Muscle of leg (tissue), 16 donors: Measurements from ENCODE around the gene TMEM106B. TPM values are rescaled to one million over a fixed set of nuclear protein-coding genes. Genes with fewer than 3 reads are reported as not detected.
"Not testable (repeated sequence)": the region's sequence is repeated elsewhere in the genome, so short reads cannot be mapped to it uniquely, and the experiment has no call there.

Experiments
- DNase-seq: peaks from one replicate; pipeline ENCODE4 v3.0.0; 2013
- H3K27ac ChIP-seq: one replicate; pipeline ENCODE4 v1.5.1; 2013; ENCODE audit warnings: mild to moderate bottlenecking, low read length, control low read depth
- H3K27me3 ChIP-seq: one replicate; pipeline ENCODE4 v1.6.1; 2013; ENCODE audit warnings: low read length; ENCODE audit not compliant: control insufficient read depth, insufficient read depth
- H3K36me3 ChIP-seq: one replicate; pipeline ENCODE4 v1.6.1; 2013; ENCODE audit warnings: low read length; ENCODE audit not compliant: control insufficient read depth, insufficient read depth
- H3K4me1 ChIP-seq: one replicate; pipeline ENCODE4 v1.6.1; 2013; ENCODE audit warnings: low read length; ENCODE audit not compliant: control insufficient read depth, insufficient read depth
- H3K4me3 ChIP-seq: one replicate; pipeline ENCODE4 v1.5.1; 2013; ENCODE audit warnings: low read length, control low read depth
- H3K9me3 ChIP-seq: replicated peaks from 2 replicates; pipeline ENCODE4 v1.6.1; 2013; ENCODE audit warnings: low read depth, low read length; ENCODE audit not compliant: control insufficient read depth
- WGBS: methylation state at CpG from one replicate; pipeline ENCODE4 v1.1.5; 2013; ENCODE audit warnings: missing lambda C conversion rate; ENCODE audit not compliant: insufficient coverage; 5-methylcytosine and 5-hydroxymethylcytosine counted together
- long read RNA-seq, 11 donors: transcript quantifications; one replicate each; lab custom pipeline, GENCODE V29; 2026
- polyA plus RNA-seq, 8 donors: library from polyadenylated mRNA; unstranded; fragments of 120-200 nt; gene quantifications; one replicate each; pipeline versions ENCODE4 v1.2.1 to v1.2.3, GENCODE V29; 2013; ENCODE audit warnings: inconsistent platforms in 1 of 8, low replicate concordance in 1 of 8; ENCODE audit not compliant: insufficient read length in 8 of 8, insufficient read depth in 1 of 8
- total RNA-seq: library from RNA; stranded (reverse); fragments of 120-200 nt; gene quantifications from one replicate; pipeline ENCODE4 v1.2.4, GENCODE V29; 2013

TMEM106B gene
- total RNA-seq, result 39.1 TPM
- polyA plus RNA-seq, result 10 to 100 TPM; 21.0 to 39.9 (median 32.1) TPM
- long read RNA-seq, donor 1, transcript TMEM106B-202 (8 exons, 2,126 nt), result major isoform, 5 of 5 reads
- long read RNA-seq, donor 1, partial matches to known transcripts, result 0 of 5 reads
- long read RNA-seq, donor 1, other reads (novel, unspliced or antisense), result 0 of 5 reads
- long read RNA-seq, donor 2, partial matches to known transcripts, result 0 of 2 reads
- long read RNA-seq, donor 2, other reads (novel, unspliced or antisense), result 0 of 2 reads
- long read RNA-seq, donor 3, full-length matches to known transcripts, result 13 of 13 reads
- long read RNA-seq, donor 3, partial matches to known transcripts, result 0 of 13 reads
- long read RNA-seq, donor 3, other reads (novel, unspliced or antisense), result 0 of 13 reads
- long read RNA-seq, donor 4, full-length matches to known transcripts, result 10 of 10 reads
- long read RNA-seq, donor 4, partial matches to known transcripts, result 0 of 10 reads
- long read RNA-seq, donor 4, other reads (novel, unspliced or antisense), result 0 of 10 reads
- long read RNA-seq, donor 5, full-length matches to known transcripts, result 15 of 15 reads
- long read RNA-seq, donor 5, partial matches to known transcripts, result 0 of 15 reads
- long read RNA-seq, donor 5, other reads (novel, unspliced or antisense), result 0 of 15 reads
- long read RNA-seq, donor 6, transcript TMEM106B-202 (8 exons, 2,126 nt), result major isoform, 8 of 8 reads
- long read RNA-seq, donor 6, partial matches to known transcripts, result 0 of 8 reads
- long read RNA-seq, donor 6, other reads (novel, unspliced or antisense), result 0 of 8 reads
- long read RNA-seq, donor 7, transcript TMEM106B-202 (8 exons, 2,126 nt), result major isoform, 13 of 13 reads
- long read RNA-seq, donor 7, partial matches to known transcripts, result 0 of 13 reads
- long read RNA-seq, donor 7, other reads (novel, unspliced or antisense), result 0 of 13 reads
- long read RNA-seq, donor 8, transcript TMEM106B-202 (8 exons, 2,126 nt), result major isoform, 8 of 8 reads
- long read RNA-seq, donor 8, partial matches to known transcripts, result 0 of 8 reads
- long read RNA-seq, donor 8, other reads (novel, unspliced or antisense), result 0 of 8 reads
- long read RNA-seq, donor 9, partial matches to known transcripts, result 0 of 2 reads
- long read RNA-seq, donor 9, other reads (novel, unspliced or antisense), result 0 of 2 reads
- long read RNA-seq, donor 10, transcript TMEM106B-202 (8 exons, 2,126 nt), result major isoform, 27 of 28 reads
- long read RNA-seq, donor 10, partial matches to known transcripts, result 0 of 28 reads
- long read RNA-seq, donor 10, other reads (novel, unspliced or antisense), result 0 of 28 reads
- long read RNA-seq, donor 11, transcript TMEM106B-202 (8 exons, 2,126 nt), result major isoform, 10 of 10 reads
- long read RNA-seq, donor 11, partial matches to known transcripts, result 0 of 10 reads
- long read RNA-seq, donor 11, other reads (novel, unspliced or antisense), result 0 of 10 reads

DNA sequence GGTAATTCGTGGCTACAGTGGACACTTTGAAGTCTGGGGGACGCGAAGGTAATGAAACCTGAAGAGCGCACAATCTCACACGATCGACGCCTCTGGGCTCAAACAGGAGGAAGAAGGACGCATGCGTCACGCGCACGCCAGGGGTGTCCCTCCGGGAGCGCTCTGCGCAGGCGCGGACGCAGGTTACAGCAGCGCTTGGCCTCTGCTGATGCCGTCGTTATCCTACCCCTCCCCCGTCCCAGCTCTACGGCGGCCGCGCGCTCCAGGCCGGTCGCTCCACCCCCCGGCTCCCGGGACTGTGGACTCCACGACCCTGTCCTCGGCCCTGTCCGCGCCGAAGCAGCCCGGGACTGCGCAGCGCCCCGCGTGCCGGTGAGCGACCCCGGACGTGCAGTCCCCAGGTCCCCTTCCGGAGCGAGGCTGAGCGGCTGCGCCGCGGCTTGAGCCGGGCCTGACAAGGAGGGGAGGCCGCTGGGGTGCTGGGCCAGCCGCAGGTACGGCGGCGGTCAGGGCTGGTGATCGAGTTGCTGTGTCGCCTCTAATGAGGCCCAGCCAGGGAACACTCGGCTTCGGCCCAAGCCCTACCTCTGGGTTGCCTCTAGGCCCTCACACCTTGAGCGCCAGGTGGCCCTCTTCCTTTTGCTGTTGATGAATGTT lies at the start of gene TMEM106B:
Gene TMEM106B (plus strand): TSS at position 241 of the 657 bp plus-strand sequence. CDS start 3,517 bp downstream, outside the sequence.
- DNase-seq, result peak; percentile 98
- Histone ChIP-seq H3K36me3 (no peaks in the 10 kb centered on the region), H3K27me3 (peaks cover 6% of the 10 kb centered on the region), H3K9me3 (no peaks in the 10 kb centered on the region), H3K27ac (peak within 1 kb of the TSS; percentile 96), H3K4me3 (peak within 1 kb of the TSS; percentile 94), H3K4me1 (peaks cover 4% of the 10 kb centered on the region)
- WGBS, result under 1% methylated on average over 61 of the region's 62 CpGs

DNA sequence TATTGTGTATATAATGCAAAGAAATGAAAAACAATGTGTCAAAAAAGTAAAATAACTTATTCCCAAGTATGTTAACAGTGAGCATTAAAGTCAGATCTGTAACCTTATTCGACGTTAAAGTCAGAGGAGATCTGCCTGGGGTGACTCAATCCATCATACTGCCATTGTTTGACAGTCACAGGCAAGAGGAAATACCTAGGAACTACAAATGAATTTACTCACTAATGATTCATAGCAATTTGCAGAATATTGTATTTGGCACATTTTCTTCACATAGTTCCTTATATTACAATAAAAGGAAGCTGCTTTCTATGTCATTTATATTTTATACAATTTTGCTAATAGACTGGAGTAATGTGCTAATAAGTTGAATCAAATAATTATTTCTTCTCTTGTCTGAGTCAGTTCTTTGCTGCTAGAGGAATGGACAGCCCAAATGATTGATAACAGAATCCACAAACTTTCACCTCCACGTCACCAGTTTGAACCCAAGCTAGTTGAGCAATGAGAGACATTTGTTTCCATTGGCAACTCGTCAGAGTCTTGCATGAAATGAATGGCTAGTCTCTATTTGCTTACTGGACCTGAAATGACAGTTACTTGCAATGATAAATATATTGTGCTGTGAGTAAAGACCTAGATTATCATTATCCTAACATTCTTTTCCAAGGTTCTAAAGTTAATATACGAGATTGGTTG lies 48.5 kb upstream of the TMEM106B start:
- Histone ChIP-seq H3K4me3 (no peak overlapping the region), H3K27ac (no peak overlapping the region), H3K27me3 (no peaks in the 10 kb centered on the region), H3K9me3 (peaks cover 2% of the 10 kb centered on the region), H3K36me3 (no peaks in the 10 kb centered on the region), H3K4me1 (no peaks in the 10 kb centered on the region)
- WGBS, result no CpG with 5 or more reads among the region's 5 CpGs
- DNase-seq, result no peak

DNA sequence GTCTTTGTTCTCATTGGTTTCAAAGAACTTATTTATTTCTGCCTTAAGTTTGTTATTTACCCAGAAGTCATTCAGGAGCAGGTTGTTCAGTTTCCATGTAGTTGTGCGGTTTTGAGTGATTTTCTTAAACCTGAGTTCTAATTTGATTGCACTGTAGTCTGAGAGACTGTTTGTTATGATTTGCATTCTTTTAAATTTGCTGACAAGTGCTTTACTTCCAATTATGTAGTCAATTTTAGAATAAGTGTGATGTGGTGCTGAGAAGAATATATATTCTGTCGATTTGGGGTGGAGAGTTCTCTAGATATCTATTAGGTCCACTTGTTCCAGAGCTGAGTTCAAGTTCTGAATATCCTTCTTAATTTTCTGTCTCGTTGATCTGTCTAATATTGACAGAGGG lies 43.0 kb upstream of the TMEM106B start:
- H3K9me3 ChIP-seq, H3K4me1 ChIP-seq, H3K4me3 ChIP-seq, H3K36me3 ChIP-seq, DNase-seq, H3K27me3 ChIP-seq, H3K27ac ChIP-seq: not testable (repeated sequence)
- no CpG with 5 or more reads among the region's 3 CpGs for WGBS

DNA sequence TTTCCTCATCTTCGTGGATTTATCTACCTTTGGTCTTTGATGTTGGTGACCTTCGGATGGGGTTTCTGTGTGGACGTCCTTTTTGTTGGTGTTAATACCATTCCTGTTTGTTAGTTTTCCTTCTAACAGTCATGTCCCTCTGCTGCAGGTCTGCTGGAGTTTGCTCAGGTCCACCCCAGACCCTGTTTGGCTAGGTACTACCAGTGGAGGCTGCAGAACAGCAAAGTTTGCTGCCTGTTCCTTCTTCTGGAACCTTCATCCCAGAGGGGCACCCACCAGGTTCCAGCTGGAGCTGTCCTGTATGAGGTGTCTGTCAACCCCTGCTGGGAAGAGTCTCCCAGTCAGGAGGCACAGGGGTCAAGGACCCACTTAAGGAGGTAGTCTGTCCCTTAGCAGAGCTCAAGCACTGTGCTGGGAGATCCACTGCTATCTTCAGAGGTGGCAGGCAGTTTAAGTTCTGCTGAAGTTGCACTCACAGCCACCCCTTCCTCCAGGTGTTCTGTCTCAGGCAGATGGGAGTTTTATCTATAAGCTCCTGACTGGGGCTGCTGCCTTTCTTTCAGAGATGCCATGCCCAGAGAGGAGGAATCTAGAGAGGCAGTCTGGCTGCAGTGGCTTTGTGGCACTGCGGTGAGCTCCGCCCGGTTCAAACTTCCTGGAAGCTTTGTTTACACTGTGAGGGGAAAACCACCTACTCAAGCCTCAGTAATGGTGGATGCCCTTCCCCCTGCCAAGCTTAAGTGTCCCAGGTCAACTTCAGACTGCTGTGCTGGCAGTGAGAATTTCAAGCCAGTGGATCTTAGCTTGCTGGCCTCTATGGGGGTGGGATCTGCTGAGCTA lies 40.9 kb upstream of the TMEM106B start:
- not testable (repeated sequence) for H3K27ac ChIP-seq, H3K4me1 ChIP-seq, H3K27me3 ChIP-seq, H3K9me3 ChIP-seq, H3K4me3 ChIP-seq, H3K36me3 ChIP-seq, DNase-seq
- WGBS, result no CpG with 5 or more reads among the region's 6 CpGs

DNA sequence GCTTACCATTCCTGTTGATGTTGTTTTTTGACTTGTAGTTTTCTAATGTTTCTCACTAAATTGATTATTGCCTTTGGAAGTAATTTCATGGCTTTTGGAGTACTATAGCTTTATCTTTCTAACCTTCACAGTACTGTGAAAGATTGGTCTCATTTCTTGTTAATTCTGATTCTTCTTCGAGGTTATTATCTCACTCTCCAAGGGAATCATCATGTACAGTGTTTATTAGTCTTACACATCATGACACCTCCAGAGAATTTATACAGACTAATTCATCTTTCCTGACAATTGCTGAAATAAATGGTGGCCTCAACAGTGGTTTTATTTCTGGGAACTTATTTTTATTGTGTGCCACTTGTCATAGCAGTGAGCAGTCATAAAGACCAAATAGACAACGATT lies 37.4 kb upstream of the TMEM106B start:
- Histone ChIP-seq H3K27ac (no peak overlapping the region), H3K4me1 (no peaks in the 10 kb centered on the region), H3K4me3 (no peak overlapping the region), H3K36me3 (no peaks in the 10 kb centered on the region), H3K9me3 (peaks cover 2% of the 10 kb centered on the region), H3K27me3 (no peaks in the 10 kb centered on the region)
- WGBS, result no CpG with 5 or more reads among the region's 2 CpGs
- DNase-seq, result no peak

DNA sequence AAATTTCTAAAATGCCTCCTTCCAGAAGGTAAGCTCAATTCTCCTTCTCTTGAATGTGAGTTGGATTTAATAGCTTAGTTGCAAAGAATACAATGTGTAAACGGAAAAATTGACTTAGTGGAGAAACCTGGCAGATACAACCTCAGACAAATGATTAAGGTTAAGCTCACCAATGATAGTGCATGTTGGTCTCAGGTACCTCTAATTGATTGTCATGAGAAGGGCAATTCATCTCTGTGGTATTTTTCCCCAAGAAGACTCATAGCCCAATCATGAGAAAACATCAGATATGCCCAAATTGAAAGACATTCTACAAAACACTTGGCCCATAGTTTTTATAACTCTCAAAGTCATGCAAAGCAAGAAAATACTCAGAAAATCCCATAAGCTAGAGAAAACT lies 36.2 kb upstream of the TMEM106B start:
- Histone ChIP-seq H3K36me3 (no peaks in the 10 kb centered on the region), H3K4me3 (no peak overlapping the region), H3K4me1 (no peaks in the 10 kb centered on the region), H3K9me3 (peaks cover 2% of the 10 kb centered on the region), H3K27me3 (no peaks in the 10 kb centered on the region), H3K27ac (no peak overlapping the region)
- no CpG with 5 or more reads among the region's 1 CpG for WGBS
- DNase-seq, result no peak

DNA sequence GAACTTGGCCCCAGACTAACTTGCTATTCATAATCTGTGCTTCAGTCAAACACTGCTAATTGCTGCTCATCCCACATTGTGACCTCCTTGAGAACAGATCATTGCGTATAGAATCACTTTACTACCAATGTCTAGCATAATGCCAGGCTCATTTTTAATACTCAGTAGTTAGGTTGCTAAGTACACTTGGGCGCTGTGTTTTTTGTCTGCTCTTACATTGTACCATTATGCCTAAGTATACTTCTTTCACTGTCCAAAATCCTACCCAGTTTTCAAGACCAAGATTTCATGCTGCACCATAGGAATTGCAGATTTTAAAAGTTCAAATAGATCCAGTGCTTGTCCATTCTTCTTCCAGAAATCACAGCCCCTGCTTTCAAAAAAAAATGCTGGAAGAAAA lies 32.8 kb upstream of the TMEM106B start:
- H3K36me3 ChIP-seq, result no peaks in the 10 kb centered on the region
- no peaks in the 10 kb centered on the region for H3K9me3 ChIP-seq
- WGBS, result no CpG with 5 or more reads among the region's 2 CpGs
- H3K27ac ChIP-seq, result no peak overlapping the region
- H3K4me1 ChIP-seq, result no peaks in the 10 kb centered on the region
- DNase-seq, result no peak
- no peaks in the 10 kb centered on the region for H3K27me3 ChIP-seq
- no peak overlapping the region for H3K4me3 ChIP-seq

DNA sequence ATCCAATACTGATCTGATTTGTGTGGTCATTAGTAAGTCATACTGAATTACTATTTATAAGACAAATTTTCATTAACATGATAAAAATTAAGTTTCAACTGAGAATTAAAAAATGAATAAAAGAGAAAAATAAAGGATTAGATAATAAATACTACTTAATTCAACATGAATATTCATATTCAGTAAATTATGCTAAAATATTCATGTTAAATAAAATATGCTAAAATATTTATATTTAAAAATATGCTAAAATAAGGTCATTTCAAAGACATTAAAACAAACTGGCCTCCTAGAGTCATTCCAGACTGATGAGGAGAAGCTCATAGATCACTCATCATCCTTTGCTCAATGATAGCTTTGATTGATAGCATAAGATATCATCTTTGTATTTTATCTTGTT lies 16.7 kb upstream of the TMEM106B start:
- Histone ChIP-seq H3K27me3 (no peaks in the 10 kb centered on the region), H3K27ac (no peak overlapping the region), H3K36me3 (no peaks in the 10 kb centered on the region), H3K4me3 (no peak overlapping the region), H3K4me1 (no peaks in the 10 kb centered on the region), H3K9me3 (no peaks in the 10 kb centered on the region)
- no peak for DNase-seq
